NCI-H748 treated with DMSO at 0.1 percent for 48 hours (cell line): ENCODE data around the gene OR5A1.
A peak's percentile ranks its signal among the peaks of the same experiment; 100 is the strongest.
"Not testable (repeated sequence)": the region's sequence is repeated elsewhere in the genome, so short reads cannot be mapped to it uniquely, and the experiment has no call there.

Source experiments
- DNase-seq: peaks from one replicate; lab custom pipeline; 2025; lab: John Stamatoyannopoulos, UW

The OR5A1 gene

GRCh38 chr11:59436169-59436568, at the start of gene OR5A1:
Gene OR5A1, plus strand, starts transcription at chr11:59436469. Its CDS starts 6,700 bp downstream, at chr11:59443169.
- DNase-seq, result no peak

GRCh38 chr11:59394186-59394585, 42.1 kb upstream of the OR5A1 start:
- DNase-seq, result no peak

GRCh38 chr11:59400461-59401261, 35.6 kb upstream of the OR5A1 start:
- no peak for DNase-seq

GRCh38 chr11:59401262-59401552, 35.1 kb upstream of the OR5A1 start:
- DNase-seq, result no peak

GRCh38 chr11:59403546-59403945, 32.7 kb upstream of the OR5A1 start:
- no peak for DNase-seq

- no peak for DNase-seq
These were observed 22.6 kb upstream of the OR5A1 start for GRCh38 chr11:59413646-59414045.

- DNase-seq, result no peak
These were observed 21.2 kb upstream of the OR5A1 start for GRCh38 chr11:59415111-59415510.

- no peak for DNase-seq
These were observed 19.7 kb upstream of the OR5A1 start for GRCh38 chr11:59416613-59417012.

- no peak for DNase-seq
These were observed 19.2 kb upstream of the OR5A1 start for GRCh38 chr11:59417023-59417422.

GRCh38 chr11:59418156-59418555, 18.1 kb upstream of the OR5A1 start:
- no peak for DNase-seq

GRCh38 chr11:59423835-59424234, 12.4 kb upstream of the OR5A1 start:
- no peak for DNase-seq

- DNase-seq, result no peak
These were observed 11.1 kb upstream of the OR5A1 start for GRCh38 chr11:59425131-59425530.

- DNase-seq, result peak; percentile 35
These were observed 9.8 kb upstream of the OR5A1 start, which contains the start of gene OR5A2 for GRCh38 chr11:59426361-59427067. Gene OR5A2, minus strand, starts transcription at chr11:59426413. Its CDS starts 3,460 bp downstream, at chr11:59422953.

- DNase-seq, result no peak
These were observed 9.2 kb upstream of the OR5A1 start for GRCh38 chr11:59427068-59427382.

GRCh38 chr11:59429924-59430516, 6.2 kb upstream of the OR5A1 start:
- DNase-seq, result peak; percentile 69

GRCh38 chr11:59437770-59438169, 1.5 kb downstream of the OR5A1 start:
- DNase-seq, result no peak

GRCh38 chr11:59445624-59446023, 9.4 kb downstream of the OR5A1 start:
- DNase-seq, result not testable (repeated sequence)

- no peak for DNase-seq
These were observed 12.2 kb downstream of the OR5A1 start for GRCh38 chr11:59448484-59448883.

GRCh38 chr11:59456661-59457060, 20.4 kb downstream of the OR5A1 start, which contains the start of gene OR4D6:
Gene OR4D6, plus strand, starts transcription at chr11:59456961. Its CDS starts 0 bp downstream, at chr11:59456961.
- no peak for DNase-seq

- DNase-seq, result no peak
These were observed 23.6 kb downstream of the OR5A1 start for GRCh38 chr11:59459916-59460315.

- DNase-seq, result no peak
These were observed 26.9 kb downstream of the OR5A1 start for GRCh38 chr11:59463190-59463641.

GRCh38 chr11:59473015-59473414, 36.7 kb downstream of the OR5A1 start, which contains the start of gene OR4D10:
Gene OR4D10, plus strand, starts transcription at chr11:59473315. Its CDS starts 4,115 bp downstream, at chr11:59477430.
- no peak for DNase-seq

- no peak for DNase-seq
These were observed 38.9 kb downstream of the OR5A1 start for GRCh38 chr11:59475176-59475575.
